A673 (cell line): ENCODE results near the gene KIF26B. TPM values are rescaled to one million over a fixed set of nuclear protein-coding genes. Genes with fewer than 3 reads are reported as not detected.

Source experiments
- BruUV-seq: library from RNA; stranded (reverse); fragments of 400-500 nt; replicated peaks from 2 replicates; lab custom pipeline; 2021; lab: Mats Ljungman, UMichigan
- CTCF ChIA-PET: fragments of 300-600 bp; sonication (Branson Sonifier 250); formaldehyde crosslinking; loops from one replicate; lab custom pipeline; 2022; ENCODE audit warnings: antibody characterized with exemption; lab: Charles Lee
- POLR2A ChIA-PET: fragments of 300-600 bp; sonication (Branson Sonifier 250); formaldehyde crosslinking; loops from one replicate; lab custom pipeline; 2022; ENCODE audit warnings: antibody characterized with exemption; ENCODE audit not compliant: low non-redundant PET; lab: Charles Lee
- DNase-seq: peaks from one replicate; pipeline ENCODE4 v3.0.0-alpha.2; 2015; ENCODE audit warnings: low spot score
- H3K27ac ChIP-seq: fragments of 200-600 bp; sonication (generic); 2 replicates; pipeline ENCODE4 v1.5.1; 2016; ENCODE audit warnings: mixed run types, low read depth, mild to moderate bottlenecking, mixed read lengths, antibody characterized with exemption, low read length; ENCODE audit not compliant: poor library complexity, severe bottlenecking
- H3K27me3 ChIP-seq: fragments of 200-600 bp; sonication (generic); replicated peaks from 2 replicates; pipeline ENCODE4 v1.6.1; 2017; ENCODE audit warnings: mixed run types, low read depth, mild to moderate bottlenecking, mixed read lengths, antibody characterized with exemption, low read length; ENCODE audit not compliant: insufficient read depth, poor library complexity
- H3K36me3 ChIP-seq: fragments of 200-600 bp; sonication (generic); 2 replicates; pipeline ENCODE4 v1.6.1; 2016; ENCODE audit warnings: mixed run types, mild to moderate bottlenecking, mixed read lengths, antibody characterized with exemption, low read length; ENCODE audit not compliant: insufficient read depth, poor library complexity, severe bottlenecking
- H3K4me1 ChIP-seq: fragments of 200-600 bp; sonication (generic); 2 replicates; pipeline ENCODE4 v1.6.1; 2017; ENCODE audit warnings: mixed run types, mild to moderate bottlenecking, mixed read lengths, antibody characterized with exemption, low read length; ENCODE audit not compliant: insufficient read depth, poor library complexity, severe bottlenecking
- H3K4me3 ChIP-seq: fragments of 200-600 bp; sonication (generic); 2 replicates; pipeline ENCODE4 v1.5.1; 2016; ENCODE audit warnings: low read depth, mixed run types, mild to moderate bottlenecking, mixed read lengths, low read length; ENCODE audit not compliant: poor library complexity, severe bottlenecking
- H3K9me3 ChIP-seq: fragments of 200-600 bp; sonication (generic); 2 replicates; pipeline ENCODE4 v1.6.1; 2016; ENCODE audit warnings: mixed run types, low read depth, mild to moderate bottlenecking, mixed read lengths, antibody characterized with exemption, low read length; ENCODE audit not compliant: poor library complexity, severe bottlenecking
- EZH2 ChIP-seq: fragments of 200-600 bp; sonication (generic); IDR thresholded peaks from 2 replicates; pipeline ENCODE4 v1.6.1; 2017; ENCODE audit warnings: borderline replicate concordance, low read depth, mild to moderate bottlenecking, mixed read lengths, antibody characterized with exemption, low read length; ENCODE audit not compliant: poor library complexity, severe bottlenecking
- intact Hi-C: fragments of 100-400 bp; cut with micrococcal nuclease; formaldehyde crosslinking; loops from one replicate; pipeline ENCODE4 v1.10.0; 2022; ENCODE audit not compliant: unreplicated experiment
- total RNA-seq: library from RNA; stranded (reverse); gene quantifications from 2 replicates; pipeline ENCODE4 v1.2.3, GENCODE V29; 2021
- TF ChIP-seq, protein P1 (sequence below): fragments of 300-800, 200-600 bp; sonication (generic); conservative IDR thresholded peaks from 2 replicates; pipeline ENCODE4 v1.5.1; 2017; ENCODE audit warnings: low read depth, mild to moderate bottlenecking, antibody characterized with exemption, low read length, moderate library complexity, mixed read lengths

The KIF26B gene
- total RNA-seq, 1 experiment from 2014 or later = not detected

DNA sequence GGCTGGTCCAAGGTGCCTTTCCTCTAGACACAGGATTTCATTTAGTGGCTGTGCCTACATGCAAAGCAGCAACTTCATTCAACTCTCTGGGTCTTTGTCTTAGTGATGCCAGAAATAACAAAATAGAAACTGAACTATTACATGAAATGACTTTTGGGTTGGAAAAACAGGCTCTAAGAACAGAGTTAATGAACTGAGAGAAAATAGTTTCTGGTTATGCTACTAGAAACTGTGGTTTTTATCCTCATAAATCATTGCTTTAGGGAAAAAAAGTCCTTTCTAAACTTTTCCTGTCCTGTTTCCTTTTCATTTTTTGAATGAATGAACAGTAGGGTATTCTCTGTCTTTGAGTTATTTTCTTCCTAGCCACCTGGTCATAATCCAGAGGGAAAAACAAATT lies 424.0 kb downstream of the KIF26B start:
- Histone ChIP-seq H3K4me3 (no peak overlapping the region), H3K9me3 (no peaks in the 10 kb centered on the region), H3K27me3 (peaks cover 31% of the 10 kb centered on the region), H3K36me3 (no peaks in the 10 kb centered on the region), H3K4me1 (no peaks in the 10 kb centered on the region), H3K27ac (no peak overlapping the region)
- ChIA-PET CTCF (no interaction called here), POLR2A (no interaction called here)
- no TSS peak for BruUV-seq
- intact Hi-C loops = no loop called here
- DNase-seq = no peak
- TF ChIP-seq, protein P1, sequence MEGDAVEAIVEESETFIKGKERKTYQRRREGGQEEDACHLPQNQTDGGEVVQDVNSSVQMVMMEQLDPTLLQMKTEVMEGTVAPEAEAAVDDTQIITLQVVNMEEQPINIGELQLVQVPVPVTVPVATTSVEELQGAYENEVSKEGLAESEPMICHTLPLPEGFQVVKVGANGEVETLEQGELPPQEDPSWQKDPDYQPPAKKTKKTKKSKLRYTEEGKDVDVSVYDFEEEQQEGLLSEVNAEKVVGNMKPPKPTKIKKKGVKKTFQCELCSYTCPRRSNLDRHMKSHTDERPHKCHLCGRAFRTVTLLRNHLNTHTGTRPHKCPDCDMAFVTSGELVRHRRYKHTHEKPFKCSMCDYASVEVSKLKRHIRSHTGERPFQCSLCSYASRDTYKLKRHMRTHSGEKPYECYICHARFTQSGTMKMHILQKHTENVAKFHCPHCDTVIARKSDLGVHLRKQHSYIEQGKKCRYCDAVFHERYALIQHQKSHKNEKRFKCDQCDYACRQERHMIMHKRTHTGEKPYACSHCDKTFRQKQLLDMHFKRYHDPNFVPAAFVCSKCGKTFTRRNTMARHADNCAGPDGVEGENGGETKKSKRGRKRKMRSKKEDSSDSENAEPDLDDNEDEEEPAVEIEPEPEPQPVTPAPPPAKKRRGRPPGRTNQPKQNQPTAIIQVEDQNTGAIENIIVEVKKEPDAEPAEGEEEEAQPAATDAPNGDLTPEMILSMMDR = no peak
- no peak for TF ChIP-seq EZH2

DNA sequence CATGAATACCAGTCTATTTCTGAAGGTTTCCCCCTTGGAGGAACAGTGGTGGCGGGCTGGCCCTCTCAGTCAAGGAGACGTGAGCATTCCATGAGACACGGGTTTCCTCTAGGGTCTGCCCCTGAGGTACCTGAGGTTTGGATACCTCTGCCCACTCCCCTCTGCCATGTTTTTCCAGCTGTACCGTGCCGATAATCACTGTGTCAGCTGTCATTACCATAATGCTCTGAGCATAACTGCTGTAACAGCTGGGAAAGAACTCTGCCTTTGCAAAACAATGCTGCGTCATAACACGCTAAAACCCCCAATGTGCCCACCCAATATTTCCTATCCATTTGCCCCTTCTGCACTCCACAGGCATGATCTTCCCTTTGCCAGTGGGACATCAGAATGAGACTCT lies 425.1 kb downstream of the KIF26B start:
- TF ChIP-seq EZH2 = no peak
- TF ChIP-seq, protein P1 = no peak
- POLR2A ChIA-PET = no interaction called here
- BruUV-seq = no TSS peak
- CTCF ChIA-PET = no interaction called here
- no peaks in the 10 kb centered on the region for H3K4me1 ChIP-seq
- no peaks in the 10 kb centered on the region for H3K9me3 ChIP-seq
- DNase-seq = no peak
- H3K27ac ChIP-seq = no peak overlapping the region
- H3K27me3 ChIP-seq = peaks cover 31% of the 10 kb centered on the region
- no peaks in the 10 kb centered on the region for H3K36me3 ChIP-seq
- no peak overlapping the region for H3K4me3 ChIP-seq
- intact Hi-C loops = no loop called here

- ChIA-PET CTCF (no interaction called here), POLR2A (no interaction called here)
- intact Hi-C loops = no loop called here
- Histone ChIP-seq H3K4me3 (no peak overlapping the region), H3K9me3 (no peaks in the 10 kb centered on the region), H3K27me3 (peaks cover 31% of the 10 kb centered on the region), H3K4me1 (no peaks in the 10 kb centered on the region), H3K36me3 (no peaks in the 10 kb centered on the region), H3K27ac (no peak overlapping the region)
- DNase-seq = no peak
- TF ChIP-seq, protein P1 = no peak
- TF ChIP-seq EZH2 = no peak
- BruUV-seq = no TSS peak
These were observed 425.9 kb downstream of the KIF26B start for GRCh38 chr1:245580651-245581050.
